Fibroblast of gingiva (primary cell): ENCODE data around the gene ENTPD6.
"Not testable (repeated sequence)": the region's sequence is repeated elsewhere in the genome, so short reads cannot be mapped to it uniquely, and the experiment has no call there.

Source experiments
- DNase-seq: peaks from one replicate; pipeline ENCODE4 v3.0.0-alpha.2; 2011; ENCODE audit warnings: low read depth

Gene ENTPD6

GRCh38 chr20:25223765-25224720 is 28.5 kb downstream of the ENTPD6 start:
- DNase-seq, result no peak

GRCh38 chr20:25224941-25225340 is 29.4 kb downstream of the ENTPD6 start:
- DNase-seq, result no peak

GRCh38 chr20:25225642-25226432 is 30.3 kb downstream of the ENTPD6 start:
- DNase-seq, result no peak

- DNase-seq, result no peak
These were observed 31.2 kb downstream of the ENTPD6 start for GRCh38 chr20:25226433-25227316.

- DNase-seq, result peak; percentile 47
These were observed 31.9 kb downstream of the ENTPD6 start for GRCh38 chr20:25227317-25227831.

- DNase-seq, result no peak
These were observed 34.1 kb downstream of the ENTPD6 start for GRCh38 chr20:25229486-25230165.

- no peak for DNase-seq
These were observed 34.8 kb downstream of the ENTPD6 start for GRCh38 chr20:25230166-25230831.

GRCh38 chr20:25233016-25233772 is 37.7 kb downstream of the ENTPD6 start:
- peak; percentile 54 for DNase-seq

- not testable (repeated sequence) for DNase-seq
These were observed 38.7 kb downstream of the ENTPD6 start for GRCh38 chr20:25234009-25234849.

- no peak for DNase-seq
These were observed 41.2 kb downstream of the ENTPD6 start for GRCh38 chr20:25236450-25237304.

- DNase-seq, result peak; percentile 99
These were observed 42.3 kb downstream of the ENTPD6 start for GRCh38 chr20:25237610-25238318.

- DNase-seq, result peak; percentile 39
These were observed 43.0 kb downstream of the ENTPD6 start for GRCh38 chr20:25238319-25239037.

- DNase-seq, result no peak
These were observed 44.2 kb downstream of the ENTPD6 start for GRCh38 chr20:25239387-25240370.

- DNase-seq, result not testable (repeated sequence)
These were observed 45.5 kb downstream of the ENTPD6 start for GRCh38 chr20:25240851-25241658.

GRCh38 chr20:25241659-25241955 is 46.1 kb downstream of the ENTPD6 start:
- not testable (repeated sequence) for DNase-seq
